Measurements from ENCODE around the gene NKX1-1.

The NKX1-1 gene

DNA sequence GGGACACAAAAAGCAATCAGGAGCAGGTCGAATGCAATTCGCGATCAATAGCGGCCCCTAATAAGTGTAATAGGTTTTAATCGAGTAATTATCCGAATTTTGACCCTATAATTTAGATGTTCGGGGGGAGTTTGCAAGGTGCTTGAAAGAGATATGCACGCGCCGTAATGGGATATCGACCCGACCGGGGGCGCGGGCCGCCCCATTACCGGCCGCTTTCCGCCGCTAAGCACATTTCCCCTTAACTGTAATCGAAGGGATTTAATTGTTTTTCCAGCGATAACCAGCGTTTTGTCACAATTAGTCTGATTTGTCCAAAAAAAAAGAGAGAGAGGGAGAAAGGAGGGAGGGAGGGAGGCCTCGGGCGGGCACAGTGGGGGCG is 997 bp downstream of the NKX1-1 start:
- H3K27ac ChIP-seq: no peak overlapping the region
- TF ChIP-seq, protein P1, sequence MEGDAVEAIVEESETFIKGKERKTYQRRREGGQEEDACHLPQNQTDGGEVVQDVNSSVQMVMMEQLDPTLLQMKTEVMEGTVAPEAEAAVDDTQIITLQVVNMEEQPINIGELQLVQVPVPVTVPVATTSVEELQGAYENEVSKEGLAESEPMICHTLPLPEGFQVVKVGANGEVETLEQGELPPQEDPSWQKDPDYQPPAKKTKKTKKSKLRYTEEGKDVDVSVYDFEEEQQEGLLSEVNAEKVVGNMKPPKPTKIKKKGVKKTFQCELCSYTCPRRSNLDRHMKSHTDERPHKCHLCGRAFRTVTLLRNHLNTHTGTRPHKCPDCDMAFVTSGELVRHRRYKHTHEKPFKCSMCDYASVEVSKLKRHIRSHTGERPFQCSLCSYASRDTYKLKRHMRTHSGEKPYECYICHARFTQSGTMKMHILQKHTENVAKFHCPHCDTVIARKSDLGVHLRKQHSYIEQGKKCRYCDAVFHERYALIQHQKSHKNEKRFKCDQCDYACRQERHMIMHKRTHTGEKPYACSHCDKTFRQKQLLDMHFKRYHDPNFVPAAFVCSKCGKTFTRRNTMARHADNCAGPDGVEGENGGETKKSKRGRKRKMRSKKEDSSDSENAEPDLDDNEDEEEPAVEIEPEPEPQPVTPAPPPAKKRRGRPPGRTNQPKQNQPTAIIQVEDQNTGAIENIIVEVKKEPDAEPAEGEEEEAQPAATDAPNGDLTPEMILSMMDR (conservative IDR thresholded peaks at IDR 0.05): no peak

DNA sequence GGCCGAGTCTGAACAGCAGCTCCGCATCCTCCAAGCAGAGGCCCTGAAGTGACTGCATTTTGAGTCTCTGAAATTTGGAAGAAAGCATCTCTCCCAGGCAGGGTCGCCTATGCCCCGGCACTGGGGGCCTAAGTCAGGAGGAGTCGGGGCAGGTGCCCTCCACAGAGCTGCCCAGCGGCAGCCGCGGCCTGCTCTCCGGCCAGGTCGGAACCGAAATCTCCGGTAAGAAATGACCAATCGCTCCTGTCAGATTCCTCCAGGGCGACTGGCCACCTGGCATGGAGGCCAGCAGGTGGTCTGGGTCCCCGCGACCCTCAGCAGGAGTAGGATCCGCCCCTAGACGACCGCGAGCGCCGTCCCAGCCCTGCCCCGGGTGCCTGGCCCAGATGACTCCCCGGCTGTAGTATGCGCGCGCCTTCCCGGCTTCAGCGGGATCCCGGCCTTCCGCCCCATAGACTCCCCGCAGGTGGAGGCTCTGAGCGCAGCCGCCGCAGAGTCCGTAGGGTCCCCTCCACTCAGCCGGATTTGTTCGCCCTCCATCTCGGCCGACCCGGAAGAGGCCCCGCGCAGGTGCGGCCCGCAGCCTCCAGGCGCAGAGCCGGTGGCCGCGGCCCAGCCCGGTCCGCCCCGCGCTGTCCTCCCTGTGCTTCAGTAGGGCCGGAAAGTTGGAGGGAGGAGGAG is 1.5 kb downstream of the NKX1-1 start:
- TF ChIP-seq, protein P1 (conservative IDR thresholded peaks at IDR 0.05): no peak
- no peak overlapping the region for H3K27ac ChIP-seq

GRCh38 chr4:1403591-1404572 is 2.4 kb downstream of the NKX1-1 start:
- TF ChIP-seq, protein P1 (conservative IDR thresholded peaks at IDR 0.05): no peak
- H3K27ac ChIP-seq: no peak overlapping the region

DNA sequence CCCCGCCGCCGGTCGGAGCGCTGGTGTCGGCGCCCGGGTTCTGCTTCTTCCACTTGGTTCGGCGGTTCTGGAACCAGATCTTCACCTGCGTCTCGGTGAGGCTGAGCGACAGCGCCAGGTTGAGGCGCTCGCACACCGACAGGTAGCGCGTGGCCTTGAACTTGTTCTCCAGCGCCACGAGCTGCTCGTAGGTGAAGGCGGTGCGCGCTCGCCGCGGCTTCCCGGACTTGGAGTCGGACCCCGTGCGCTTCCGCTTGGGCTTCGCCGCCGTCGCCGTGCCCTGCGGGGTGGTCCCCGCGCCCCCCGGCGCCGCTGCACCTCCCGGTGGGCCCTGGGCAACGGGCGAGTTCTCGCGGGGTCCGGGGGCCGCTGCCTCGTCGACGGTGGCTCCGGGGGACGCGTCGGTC is 3.1 kb downstream of the NKX1-1 start:
- TF ChIP-seq, protein P1 (conservative IDR thresholded peaks at IDR 0.05): no peak
- H3K27ac ChIP-seq: no peak overlapping the region

- TF ChIP-seq, protein P1 (conservative IDR thresholded peaks at IDR 0.05): no peak
- no peak overlapping the region for H3K27ac ChIP-seq
These were observed 3.6 kb downstream of the NKX1-1 start for GRCh38 chr4:1402516-1403091.

- H3K27ac ChIP-seq: no peak overlapping the region
- TF ChIP-seq, protein P1 (conservative IDR thresholded peaks at IDR 0.05): no peak
These were observed 4.2 kb downstream of the NKX1-1 start for GRCh38 chr4:1402021-1402515.
